Endothelial cell of umbilical vein (primary cell): ENCODE data around the gene UGT1A7. TPM values are rescaled to one million over a fixed set of nuclear protein-coding genes. Genes with fewer than 3 reads are reported as not detected.

Source experiments
- BruUV-seq: library from RNA; stranded (reverse); fragments of 400-500 nt; replicated peaks from 2 replicates; lab custom pipeline; 2021; lab: Mats Ljungman, UMichigan
- CTCF ChIA-PET: fragments of 300-600, 350-600 bp; sonication (Branson Sonifier 250); formaldehyde crosslinking; loops from one replicate; lab custom pipeline; 2021; ENCODE audit warnings: antibody characterized with exemption, inconsistent platforms; lab: Charles Lee
- POLR2A ChIA-PET: fragments of 300-600, 350-600 bp; sonication (Branson Sonifier 250); formaldehyde crosslinking; loops from one replicate; lab custom pipeline; 2021; ENCODE audit warnings: antibody characterized with exemption, inconsistent platforms; lab: Charles Lee
- DNase-seq: peaks from one replicate; pipeline ENCODE4 v3.0.0-alpha.2; 2011; ENCODE audit warnings: low read depth, low spot score
- FAIRE-seq: peaks from 2 replicates; lab custom pipeline; 2011; peaks lifted over from hg19 to GRCh38; lab: Jason Lieb, UNC
- H2AFZ ChIP-seq: 2 replicates; pipeline ENCODE4 v1.6.0; 2012; ENCODE audit warnings: low read depth, low read length, control low read depth, inconsistent platforms
- H3K27ac ChIP-seq: 2 replicates; pipeline ENCODE4 v1.5.1; 2011; ENCODE audit warnings: low read depth, mild to moderate bottlenecking, control low read depth, low read length, moderate library complexity; ENCODE audit not compliant: insufficient read depth
- H3K27me3 ChIP-seq, 2 experiments: 2 replicates each; pipeline versions ENCODE4 v1.6.0 to v1.6.1; 2011; ENCODE audit warnings: low read length in 2 of 2, mixed read lengths in 1 of 2; ENCODE audit not compliant: control insufficient read depth in 2 of 2, insufficient read depth in 2 of 2
- H3K36me3 ChIP-seq, 2 experiments: 2 replicates in 1 of 2; 3 replicates in 1 of 2; pipeline ENCODE4 v1.5.1; 2011; ENCODE audit warnings: low read length in 2 of 2, mild to moderate bottlenecking in 1 of 2, moderate library complexity in 1 of 2; ENCODE audit not compliant: control insufficient read depth in 2 of 2, insufficient read depth in 2 of 2; ENCODE audit errors: extremely low read depth in 1 of 2
- H3K4me1 ChIP-seq: 3 replicates; pipeline ENCODE4 v1.5.1; 2011; ENCODE audit warnings: mild to moderate bottlenecking, low read length; ENCODE audit not compliant: control insufficient read depth, insufficient read depth; ENCODE audit errors: extremely low read depth
- H3K4me2 ChIP-seq: 2 replicates; pipeline ENCODE4 v1.6.1; 2011; ENCODE audit warnings: low read length, control low read depth, mixed read lengths; ENCODE audit not compliant: insufficient read depth
- H3K4me3 ChIP-seq, 3 experiments: fragments of 200-600 bp in 1 of 3; sonication (generic), shearing (Covaris generic) in 1 of 3; replicated peaks in 1 of 3; 2 replicates each; pipeline ENCODE4 v1.5.1; 2011 to 2016; ENCODE audit warnings: control low read depth in 3 of 3, low read length in 3 of 3, mild to moderate bottlenecking in 2 of 3, inconsistent platforms in 1 of 3, low read depth in 1 of 3, moderate library complexity in 1 of 3; ENCODE audit not compliant: insufficient read depth in 1 of 3
- H3K79me2 ChIP-seq: 2 replicates; pipeline ENCODE4 v1.6.0; 2012; ENCODE audit warnings: low read length, inconsistent platforms; ENCODE audit not compliant: control insufficient read depth, insufficient read depth
- H3K9ac ChIP-seq: replicated peaks from 2 replicates; pipeline ENCODE3; 2011; ENCODE audit warnings: low read length, control low read depth; ENCODE audit not compliant: insufficient read depth; ENCODE audit errors: extremely low read depth
- H3K9me1 ChIP-seq: replicated peaks from 3 replicates; pipeline ENCODE4 v1.6.0; 2011; ENCODE audit warnings: mild to moderate bottlenecking, low read length; ENCODE audit not compliant: control insufficient read depth, insufficient read depth; ENCODE audit errors: extremely low read depth
- H3K9me3 ChIP-seq: replicated peaks from 2 replicates; pipeline ENCODE4 v1.5.1; 2012; ENCODE audit warnings: low read length, inconsistent platforms; ENCODE audit not compliant: control insufficient read depth, insufficient read depth
- H4K20me1 ChIP-seq: replicated peaks from 2 replicates; pipeline ENCODE3; 2011; ENCODE audit warnings: mild to moderate bottlenecking, low read length; ENCODE audit not compliant: control insufficient read depth, insufficient read depth; ENCODE audit errors: extremely low read depth
- EZH2 ChIP-seq: IDR thresholded peaks from 2 replicates; pipeline ENCODE4 v1.6.1; 2012; ENCODE audit warnings: borderline replicate concordance, low read depth, mild to moderate bottlenecking, moderate library complexity, low read length, inconsistent platforms; ENCODE audit not compliant: severe bottlenecking
- FOS ChIP-seq: IDR thresholded peaks from 2 replicates; pipeline ENCODE4 v1.6.1; 2011; ENCODE audit warnings: mild to moderate bottlenecking, low read length, moderate library complexity, borderline replicate concordance; ENCODE audit not compliant: insufficient read depth
- GATA2 ChIP-seq: IDR thresholded peaks from 2 replicates; pipeline ENCODE4 v1.7.0; 2011; ENCODE audit warnings: low read depth, mild to moderate bottlenecking, moderate library complexity, mixed read lengths, low read length; ENCODE audit not compliant: insufficient read length, insufficient read depth
- JUN ChIP-seq: IDR thresholded peaks from 2 replicates; pipeline ENCODE4 v1.6.1; 2011; ENCODE audit warnings: borderline replicate concordance, low read depth; ENCODE audit not compliant: insufficient read length, insufficient read depth
- MYC ChIP-seq: IDR thresholded peaks from one replicate; pipeline ENCODE4 v1.6.1; 2011; ENCODE audit warnings: mild to moderate bottlenecking, low read depth, low read length
- POLR2A ChIP-seq: IDR thresholded peaks from 2 replicates; pipeline ENCODE4 v1.6.1; 2012; ENCODE audit warnings: low read depth, mild to moderate bottlenecking, control low read depth, low read length
- POLR2AphosphoS5 ChIP-seq: IDR thresholded peaks from 2 replicates; pipeline ENCODE4 v1.6.1; 2012; ENCODE audit warnings: low read depth, mild to moderate bottlenecking, control low read depth, low read length, moderate library complexity; ENCODE audit not compliant: insufficient read depth
- dilution Hi-C: fragments of 300-500 bp; cut with MboI; formaldehyde crosslinking; loops from one replicate; pipeline ENCODE4 v1.15.0; 2019; ENCODE audit warnings: low sequenced_read_pairs; ENCODE audit not compliant: extremely low pct_ligation_motif_present
- intact Hi-C: fragments of 100-400 bp; cut with micrococcal nuclease; formaldehyde crosslinking; loops from one replicate; pipeline ENCODE4 v1.10.0; 2022
- polyA plus RNA-seq, 4 experiments: library from polyadenylated mRNA; depleted of rRNA in 3 of 4; stranded (reverse) in 3 of 4; unstranded in 1 of 4; fragments of >200 nt; gene quantifications; 2 replicates each; pipeline versions ENCODE4 v1.2.1 to v1.2.3, GENCODE V29; 2011 to 2012; ENCODE audit warnings: missing spikeins in 1 of 4
- total RNA-seq: library from RNA; stranded (reverse); gene quantifications from 2 replicates; pipeline ENCODE4 v1.2.3, GENCODE V29; 2021
- TF ChIP-seq, protein P1 (sequence below), 2 donors: IDR thresholded peaks; 1 replicate in 1 of 2; 2 replicates in 1 of 2; pipeline ENCODE4 v1.5.1; 2011; ENCODE audit warnings: low read length in 2 of 2, mild to moderate bottlenecking in 2 of 2, moderate library complexity in 2 of 2, control low read depth in 1 of 2, inconsistent platforms in 1 of 2, low read depth in 1 of 2; ENCODE audit not compliant: insufficient read depth in 1 of 2; ENCODE audit errors: extremely low read depth in 1 of 2
- TF ChIP-seq, protein P2 (sequence below): IDR thresholded peaks from 2 replicates; pipeline ENCODE4 v1.6.1; 2011; ENCODE audit not compliant: insufficient read depth, insufficient read length

The UGT1A7 gene
- total and polyA plus RNA-seq, 2 donors (not counting 3 experiments of a cell fraction or from before 2014, with no cell fraction given), result not detected

DNA sequence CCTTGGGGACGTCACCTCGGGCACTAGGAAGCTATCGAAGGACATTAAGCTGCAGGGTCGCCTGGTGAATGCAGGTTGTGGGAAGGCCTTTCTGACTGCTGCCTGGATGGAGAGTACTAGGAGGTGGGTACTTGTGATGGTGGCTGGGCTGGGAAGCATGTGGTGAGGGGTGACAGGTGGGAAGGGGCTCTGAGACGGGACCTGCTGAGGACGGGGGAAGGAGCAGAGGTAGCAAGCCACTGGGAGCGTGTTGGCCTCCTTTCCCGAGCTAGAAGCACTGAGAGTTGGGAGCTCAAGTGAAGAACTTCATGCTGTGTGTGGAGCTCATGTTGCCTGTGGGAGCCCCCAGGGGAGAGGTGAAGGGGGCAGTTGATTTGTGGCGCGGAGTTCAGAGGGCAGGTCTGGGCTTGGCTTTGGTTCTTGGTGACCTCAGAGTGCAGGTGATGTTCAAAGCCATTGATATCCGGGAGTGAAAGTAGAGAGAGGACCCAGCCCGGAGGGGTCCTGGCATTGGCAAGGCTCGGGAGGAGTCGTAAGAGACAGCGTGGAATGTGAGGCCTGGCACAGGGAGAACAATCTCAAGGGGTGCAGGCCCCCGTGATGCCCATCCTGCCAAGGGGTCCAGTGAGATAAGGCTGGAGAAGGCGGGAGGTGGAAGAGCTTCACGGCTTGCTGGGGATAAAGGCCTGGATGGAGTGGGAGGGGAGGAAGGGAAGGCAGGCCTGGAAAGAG, 109.6 kb downstream of the UGT1A7 start:
- Histone ChIP-seq H3K27me3 (no peaks in the 10 kb centered on the region), H3K9me1 (no peaks in the 10 kb centered on the region), H3K4me2 (no peak overlapping the region), H3K27ac (no peak overlapping the region), H3K36me3 (no peaks in the 10 kb centered on the region), H3K9ac (no peak overlapping the region), H4K20me1 (no peaks in the 10 kb centered on the region), H3K79me2 (no peaks in the 10 kb centered on the region), H3K4me1 (no peaks in the 10 kb centered on the region), H2AFZ (no peak overlapping the region), H3K9me3 (no peaks in the 10 kb centered on the region), H3K4me3 (no peak overlapping the region)
- ChIA-PET POLR2A (no interaction called here), CTCF (interaction anchor here (1.5 kb wide), 1 partner anchor 22 kb away, joined by 3 read pairs; no protein-coding TSS in a partner anchor)
- FAIRE-seq (no peak), DNase-seq (no peak)
- no peak for TF ChIP-seq FOS
- TF ChIP-seq, protein P1, sequence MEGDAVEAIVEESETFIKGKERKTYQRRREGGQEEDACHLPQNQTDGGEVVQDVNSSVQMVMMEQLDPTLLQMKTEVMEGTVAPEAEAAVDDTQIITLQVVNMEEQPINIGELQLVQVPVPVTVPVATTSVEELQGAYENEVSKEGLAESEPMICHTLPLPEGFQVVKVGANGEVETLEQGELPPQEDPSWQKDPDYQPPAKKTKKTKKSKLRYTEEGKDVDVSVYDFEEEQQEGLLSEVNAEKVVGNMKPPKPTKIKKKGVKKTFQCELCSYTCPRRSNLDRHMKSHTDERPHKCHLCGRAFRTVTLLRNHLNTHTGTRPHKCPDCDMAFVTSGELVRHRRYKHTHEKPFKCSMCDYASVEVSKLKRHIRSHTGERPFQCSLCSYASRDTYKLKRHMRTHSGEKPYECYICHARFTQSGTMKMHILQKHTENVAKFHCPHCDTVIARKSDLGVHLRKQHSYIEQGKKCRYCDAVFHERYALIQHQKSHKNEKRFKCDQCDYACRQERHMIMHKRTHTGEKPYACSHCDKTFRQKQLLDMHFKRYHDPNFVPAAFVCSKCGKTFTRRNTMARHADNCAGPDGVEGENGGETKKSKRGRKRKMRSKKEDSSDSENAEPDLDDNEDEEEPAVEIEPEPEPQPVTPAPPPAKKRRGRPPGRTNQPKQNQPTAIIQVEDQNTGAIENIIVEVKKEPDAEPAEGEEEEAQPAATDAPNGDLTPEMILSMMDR (IDR thresholded peaks at IDR 0.05; ENCODE audit: extremely low read depth in 1 of 2, insufficient read depth in 1 of 2, low read depth in 1 of 2, low read length in 2 of 2), result no peak
- TF ChIP-seq, protein P2, sequence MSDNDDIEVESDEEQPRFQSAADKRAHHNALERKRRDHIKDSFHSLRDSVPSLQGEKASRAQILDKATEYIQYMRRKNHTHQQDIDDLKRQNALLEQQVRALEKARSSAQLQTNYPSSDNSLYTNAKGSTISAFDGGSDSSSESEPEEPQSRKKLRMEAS, result no peak
- TF ChIP-seq GATA2, result no peak
- TF ChIP-seq EZH2, result no peak
- TF ChIP-seq POLR2AphosphoS5, result no peak
- no peak for TF ChIP-seq POLR2A
- no peak for TF ChIP-seq JUN
- TF ChIP-seq MYC, result no peak
- BruUV-seq, result no TSS peak
- dilution Hi-C loops (no loop called here), intact Hi-C loops (no loop called here)
